Measurements from ENCODE around the gene S100PBP.

S100PBP gene

GRCh38 chr1:32817159-32817814, at the start of gene S100PBP, which contains the start of gene YARS1:
Gene S100PBP (plus strand): TSS chr1:32817653. CDS start chr1:32826100, 8,447 bp downstream.
Gene YARS1 (minus strand): TSS chr1:32817358. CDS start chr1:32817244, 114 bp downstream.
- peak; percentile 99 for DNase-seq (ENCODE audit: low read depth)

DNA sequence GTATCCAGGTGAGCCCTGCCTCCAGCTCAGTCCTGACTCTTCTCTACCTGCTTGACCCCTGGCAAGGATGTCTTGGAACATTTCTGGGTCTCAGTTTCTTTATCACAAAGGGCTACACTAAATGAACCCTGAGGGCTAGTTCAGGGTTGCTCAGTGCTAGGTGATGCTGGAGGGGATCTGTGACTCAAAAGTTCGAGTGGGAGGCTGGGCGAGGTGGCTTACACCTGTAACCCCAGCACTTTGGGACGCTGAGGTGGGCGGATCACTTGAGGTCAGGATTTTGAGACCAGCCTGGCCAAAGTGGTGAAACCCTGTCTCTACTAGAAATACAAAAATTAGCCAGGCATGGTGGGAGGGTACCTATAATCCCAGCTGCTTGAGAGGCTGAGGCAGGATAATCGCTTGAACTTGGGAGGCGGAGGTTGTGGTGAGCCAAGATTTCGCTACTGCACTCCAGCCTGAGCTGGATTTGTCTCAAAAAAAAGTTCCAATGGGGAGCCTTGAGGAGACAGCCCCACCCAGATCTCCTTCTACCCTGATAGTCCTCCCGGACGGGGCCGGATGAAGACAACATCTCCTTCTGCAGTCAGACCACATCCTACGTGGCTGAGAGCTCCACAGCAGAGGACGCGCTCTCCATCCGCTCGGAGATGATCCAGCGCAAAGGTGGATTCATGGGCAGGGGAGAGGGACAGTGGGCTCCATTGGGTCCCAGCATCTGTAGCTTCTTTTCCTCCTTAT, 49.2 kb upstream of the S100PBP start:
- no peak for DNase-seq (ENCODE audit: low read depth)

- DNase-seq (ENCODE audit: low read depth): no peak
Measured at GRCh38 chr1:32769524-32770220, 47.8 kb upstream of the S100PBP start.

DNA sequence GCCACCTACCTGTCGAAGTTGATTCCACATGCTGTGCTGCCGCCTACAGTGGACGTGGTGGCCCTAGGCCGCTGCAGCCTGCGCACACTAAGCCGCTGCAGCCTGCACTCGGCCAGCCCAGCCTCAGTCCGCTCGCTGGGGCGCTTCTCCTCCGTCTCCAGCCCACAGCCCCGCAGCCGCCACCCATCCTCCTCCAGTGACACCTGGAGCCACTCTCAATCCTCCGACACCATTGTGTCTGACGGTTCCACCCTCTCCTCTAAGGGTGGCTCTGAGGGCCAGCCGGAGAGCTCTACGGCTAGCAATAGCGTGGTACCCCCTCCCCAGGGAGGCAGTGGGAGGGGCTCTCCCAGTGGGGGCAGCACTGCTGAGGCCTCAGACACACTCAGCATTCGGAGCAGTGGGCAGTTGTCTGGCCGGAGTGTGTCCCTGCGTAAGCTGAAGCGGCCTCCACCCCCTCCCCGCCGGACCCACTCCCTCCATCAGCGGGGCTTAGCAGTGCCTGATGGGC, 47.2 kb upstream of the S100PBP start:
- DNase-seq (ENCODE audit: low read depth): no peak

GRCh38 chr1:32770741-32771548, 46.5 kb upstream of the S100PBP start:
- no peak for DNase-seq (ENCODE audit: low read depth)

DNA sequence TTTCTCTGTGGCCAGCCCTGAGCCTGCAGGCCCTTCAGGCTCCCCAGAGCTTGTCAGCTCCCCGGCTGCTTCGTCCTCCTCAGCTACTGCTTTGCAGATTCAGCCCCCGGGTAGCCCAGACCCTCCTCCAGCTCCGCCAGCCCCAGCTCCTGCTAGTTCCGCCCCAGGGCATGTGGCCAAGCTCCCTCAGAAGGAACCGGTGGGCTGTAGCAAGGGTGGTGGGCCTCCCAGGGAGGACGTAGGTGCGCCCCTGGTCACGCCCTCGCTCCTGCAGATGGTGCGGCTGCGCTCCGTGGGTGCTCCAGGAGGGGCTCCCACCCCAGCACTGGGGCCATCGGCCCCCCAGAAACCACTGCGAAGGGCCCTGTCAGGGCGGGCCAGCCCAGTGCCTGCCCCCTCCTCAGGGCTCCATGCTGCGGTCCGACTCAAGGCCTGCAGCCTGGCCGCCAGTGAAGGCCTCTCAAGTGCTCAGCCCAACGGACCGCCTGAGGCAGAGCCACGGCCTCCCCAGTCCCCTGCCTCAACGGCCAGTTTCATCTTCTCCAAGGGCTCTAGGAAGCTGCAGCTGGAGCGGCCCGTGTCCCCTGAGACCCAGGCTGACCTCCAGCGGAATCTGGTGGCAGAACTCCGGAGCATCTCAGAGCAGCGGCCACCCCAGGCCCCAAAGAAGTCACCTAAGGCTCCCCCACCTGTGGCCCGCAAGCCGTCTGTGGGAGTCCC, 45.7 kb upstream of the S100PBP start:
- no peak for DNase-seq (ENCODE audit: low read depth)

- no peak for DNase-seq (ENCODE audit: low read depth)
Measured at GRCh38 chr1:32772281-32773017, 45.0 kb upstream of the S100PBP start.

- peak; percentile 59 for DNase-seq (ENCODE audit: low read depth)
Measured at GRCh38 chr1:32773018-32773763, 44.3 kb upstream of the S100PBP start.

DNA sequence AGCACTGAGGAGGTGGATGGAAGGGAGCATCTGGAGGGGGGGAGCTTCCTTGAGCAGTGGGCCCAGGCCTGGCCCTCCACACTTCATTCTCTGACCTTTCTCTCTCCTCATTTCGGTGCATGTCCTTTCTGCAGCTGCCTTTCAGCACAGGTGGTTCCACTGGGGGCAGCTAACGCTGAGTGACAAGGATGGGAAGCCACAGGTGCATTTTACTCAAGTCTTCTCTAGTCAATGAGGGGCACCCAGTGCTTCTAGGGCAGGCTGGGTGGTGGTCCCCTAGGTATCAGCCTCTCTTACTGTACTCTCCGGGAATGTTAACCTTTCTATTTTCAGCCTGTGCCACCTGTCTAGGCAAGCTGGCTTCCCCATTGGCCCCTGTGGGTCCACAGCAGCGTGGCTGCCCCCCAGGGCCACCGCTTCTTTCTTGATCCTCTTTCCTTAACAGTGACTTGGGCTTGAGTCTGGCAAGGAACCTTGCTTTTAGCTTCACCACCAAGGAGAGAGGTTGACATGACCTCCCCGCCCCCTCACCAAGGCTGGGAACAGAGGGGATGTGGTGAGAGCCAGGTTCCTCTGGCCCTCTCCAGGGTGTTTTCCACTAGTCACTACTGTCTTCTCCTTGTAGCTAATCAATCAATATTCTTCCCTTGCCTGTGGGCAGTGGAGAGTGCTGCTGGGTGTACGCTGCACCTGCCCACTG, 43.5 kb upstream of the S100PBP start:
- no peak for DNase-seq (ENCODE audit: low read depth)

GRCh38 chr1:32774464-32774808, 43.0 kb upstream of the S100PBP start:
- no peak for DNase-seq (ENCODE audit: low read depth)

- no peak for DNase-seq (ENCODE audit: low read depth)
Measured at GRCh38 chr1:32774950-32775634, 42.4 kb upstream of the S100PBP start.

DNA sequence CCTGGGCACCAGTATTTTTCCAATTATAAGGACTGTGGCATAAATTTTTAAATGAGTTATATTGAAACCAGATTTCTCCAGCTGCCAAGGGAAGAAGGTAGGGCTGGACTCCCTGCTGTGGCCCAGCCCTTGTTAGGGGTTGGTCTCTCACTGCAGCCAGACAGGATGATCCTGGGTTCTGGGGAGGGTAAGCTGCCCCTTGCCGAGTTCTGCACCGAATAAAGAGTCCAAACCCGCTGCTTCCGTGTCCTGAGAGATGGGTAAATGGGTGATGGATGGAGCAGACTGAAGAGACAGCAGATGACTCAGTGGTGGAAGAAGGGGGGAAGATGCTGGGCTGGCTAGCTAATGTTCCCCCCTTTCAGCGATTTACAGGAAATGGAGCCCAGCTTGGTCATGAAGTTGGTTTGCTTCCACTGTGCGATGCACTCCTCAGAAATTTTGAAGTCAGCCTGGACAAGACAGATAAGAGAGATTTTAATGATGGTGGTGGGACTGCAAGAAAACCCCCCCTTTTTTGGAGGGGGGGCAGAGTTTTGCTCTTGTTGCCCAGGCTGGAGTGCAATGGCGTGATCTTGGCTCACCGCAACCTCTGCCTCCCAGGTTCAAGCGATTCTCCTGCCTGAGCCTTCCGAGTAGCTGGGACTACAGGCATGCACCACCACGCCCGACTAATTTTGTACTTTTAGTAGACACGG, 41.7 kb upstream of the S100PBP start:
- DNase-seq (ENCODE audit: low read depth): no peak

- no peak for DNase-seq (ENCODE audit: low read depth)
Measured at GRCh38 chr1:32779242-32779641, 38.2 kb upstream of the S100PBP start.

GRCh38 chr1:32780005-32780404, 37.4 kb upstream of the S100PBP start:
- no peak for DNase-seq (ENCODE audit: low read depth)

GRCh38 chr1:32780628-32781234, 36.7 kb upstream of the S100PBP start:
- DNase-seq (ENCODE audit: low read depth): no peak

- no peak for DNase-seq (ENCODE audit: low read depth)
Measured at GRCh38 chr1:32782086-32782485, 35.4 kb upstream of the S100PBP start.

DNA sequence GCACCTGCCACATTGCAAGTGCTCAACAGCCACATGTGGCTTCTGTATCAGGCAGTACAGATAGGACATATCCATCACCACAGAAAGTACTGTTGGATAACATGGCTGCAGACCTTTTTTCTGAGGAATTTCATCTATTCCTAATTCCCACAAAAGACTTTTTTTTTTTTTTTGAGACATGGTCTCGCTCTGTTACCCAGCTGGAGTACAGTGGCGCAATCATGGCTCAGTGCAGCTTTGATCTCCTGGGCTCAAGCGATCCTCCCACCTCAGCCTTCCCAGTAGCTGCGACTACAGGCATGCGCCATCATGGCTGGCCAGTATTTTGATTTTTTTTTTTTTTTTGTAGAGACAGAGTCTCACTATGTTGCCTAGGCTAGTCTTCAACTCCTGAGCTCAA, 33.6 kb upstream of the S100PBP start:
- no peak for DNase-seq (ENCODE audit: low read depth)

GRCh38 chr1:32784817-32785216, 32.6 kb upstream of the S100PBP start:
- DNase-seq (ENCODE audit: low read depth): no peak

All from stimulated activated CD8-positive, alpha-beta memory T cell treated with anti-CD3 and anti-CD28 coated beads, Interleukin-15, amount 100 ng/mL, for 24 hours (primary cell).